Activated CD8-positive, alpha-beta memory T cell treated with anti-CD3 and anti-CD28 coated beads, Interleukin-2, amount 50 U/mL, for 48 hours (primary cell): ENCODE measurements around the gene TBL1X.

Experiments used
- DNase-seq: peaks from one replicate; pipeline ENCODE4 v3.0.0-alpha.2; 2020

Gene TBL1X

GRCh38 chrX:9677098-9677739, 212.4 kb downstream of the TBL1X start:
- no peak for DNase-seq

- DNase-seq: no peak
These were observed 213.5 kb downstream of the TBL1X start for GRCh38 chrX:9678215-9678965.

DNA sequence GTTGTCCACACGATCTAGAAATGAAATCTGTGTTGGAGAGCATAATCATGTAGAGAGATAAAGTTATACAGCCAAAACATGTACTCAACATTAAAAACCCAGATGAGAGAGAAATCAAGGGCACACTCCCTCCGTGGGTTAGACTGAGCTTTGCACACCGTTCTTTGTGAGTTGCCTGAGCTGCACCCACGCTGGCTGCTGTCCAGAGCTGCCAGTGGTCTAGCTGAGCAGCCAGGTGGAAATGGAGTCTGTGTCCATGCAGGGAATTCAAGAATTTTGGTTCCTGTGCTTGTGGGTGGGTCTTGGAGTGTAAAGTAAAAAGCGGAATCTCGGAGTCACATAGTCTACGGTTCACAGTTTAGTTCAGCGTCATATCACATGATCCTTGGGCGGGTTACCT, 216.2 kb downstream of the TBL1X start:
- no peak for DNase-seq

GRCh38 chrX:9681422-9681821, 216.6 kb downstream of the TBL1X start:
- DNase-seq: no peak

DNA sequence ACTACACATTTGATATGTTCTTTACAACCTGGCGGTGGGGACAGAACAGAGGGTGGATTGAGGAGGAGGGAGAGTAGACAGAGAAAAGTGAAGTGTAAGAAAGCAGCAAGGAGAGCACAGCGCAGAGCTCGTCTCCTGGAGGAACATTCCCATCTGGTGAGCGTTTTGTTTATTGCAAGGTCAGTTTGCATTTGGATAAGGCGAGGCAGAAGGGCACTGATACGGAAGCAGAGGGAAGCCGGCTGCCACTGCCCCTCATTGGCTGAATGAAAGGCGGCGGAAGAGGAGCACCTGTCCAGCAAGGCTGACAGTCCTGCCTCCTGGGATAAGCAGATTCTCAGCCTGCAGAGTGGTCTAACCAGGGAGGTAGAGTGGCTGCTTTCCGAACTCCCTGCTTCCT, 217.6 kb downstream of the TBL1X start:
- no peak for DNase-seq

- DNase-seq: no peak
These were observed 218.0 kb downstream of the TBL1X start for GRCh38 chrX:9682861-9683260.

GRCh38 chrX:9683350-9683749, 218.5 kb downstream of the TBL1X start:
- no peak for DNase-seq

DNA sequence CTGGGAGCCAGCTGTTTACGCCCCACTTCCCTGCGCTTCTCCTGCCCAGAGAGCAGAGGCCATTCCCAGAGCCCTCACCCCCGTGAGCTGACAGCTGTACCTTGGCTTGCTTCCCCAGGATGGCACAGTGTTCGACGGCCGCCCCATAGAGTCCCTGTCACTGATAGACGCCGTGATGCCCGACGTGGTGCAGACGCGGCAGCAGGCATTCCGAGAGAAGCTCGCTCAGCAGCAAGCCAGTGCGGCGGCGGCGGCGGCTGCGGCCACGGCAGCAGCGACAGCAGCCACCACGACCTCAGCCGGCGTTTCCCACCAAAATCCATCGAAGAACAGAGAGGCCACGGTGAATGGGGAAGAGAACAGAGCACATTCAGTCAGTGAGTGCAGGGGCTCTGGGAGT, 223.0 kb downstream of the TBL1X start:
- no peak for DNase-seq

- DNase-seq: no peak
These were observed 224.0 kb downstream of the TBL1X start for GRCh38 chrX:9688833-9689232.

- no peak for DNase-seq
These were observed 225.2 kb downstream of the TBL1X start for GRCh38 chrX:9690046-9690445.

- DNase-seq: no peak
These were observed 228.6 kb downstream of the TBL1X start for GRCh38 chrX:9693307-9694001.

- no peak for DNase-seq
These were observed 233.7 kb downstream of the TBL1X start for GRCh38 chrX:9698576-9698975.

DNA sequence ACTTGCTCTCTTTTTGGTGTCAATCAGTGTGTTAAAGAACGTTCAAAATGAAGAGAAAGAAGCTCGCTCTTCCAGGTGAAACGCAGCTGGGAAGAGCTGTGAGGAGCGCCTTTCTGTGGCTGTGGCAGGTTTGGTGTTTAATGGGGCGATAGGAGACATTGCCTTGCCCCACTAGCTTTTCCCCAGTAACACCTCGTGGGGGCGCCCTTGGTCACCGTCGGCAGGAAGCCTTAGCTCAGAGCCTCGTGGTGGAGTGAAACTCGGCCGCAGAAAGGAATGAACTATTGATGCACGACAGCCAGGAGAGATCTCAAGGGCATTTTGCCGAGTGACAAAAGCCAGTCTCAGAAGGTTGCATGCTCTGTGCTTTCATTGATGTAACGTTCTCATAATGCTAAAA, 235.7 kb downstream of the TBL1X start:
- DNase-seq: no peak

DNA sequence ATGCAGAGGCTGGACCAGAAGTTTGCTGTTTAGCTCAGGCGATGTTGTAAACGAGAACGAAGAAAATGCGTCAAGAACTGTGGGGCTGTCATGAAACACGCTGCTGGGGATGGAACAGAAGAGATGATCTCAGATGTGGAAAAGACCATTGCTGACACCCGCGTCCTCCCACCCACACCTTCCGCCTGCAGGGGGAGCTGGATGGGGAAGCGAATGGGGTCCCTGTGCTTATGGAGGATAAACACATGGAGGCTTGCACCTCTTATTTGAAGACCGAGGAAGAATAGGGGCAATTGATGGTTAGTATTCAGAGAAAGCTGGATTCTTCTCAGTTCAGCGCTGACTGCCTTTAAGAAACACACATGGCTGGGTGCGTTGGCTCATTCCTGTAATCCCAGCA, 236.9 kb downstream of the TBL1X start:
- DNase-seq: no peak

DNA sequence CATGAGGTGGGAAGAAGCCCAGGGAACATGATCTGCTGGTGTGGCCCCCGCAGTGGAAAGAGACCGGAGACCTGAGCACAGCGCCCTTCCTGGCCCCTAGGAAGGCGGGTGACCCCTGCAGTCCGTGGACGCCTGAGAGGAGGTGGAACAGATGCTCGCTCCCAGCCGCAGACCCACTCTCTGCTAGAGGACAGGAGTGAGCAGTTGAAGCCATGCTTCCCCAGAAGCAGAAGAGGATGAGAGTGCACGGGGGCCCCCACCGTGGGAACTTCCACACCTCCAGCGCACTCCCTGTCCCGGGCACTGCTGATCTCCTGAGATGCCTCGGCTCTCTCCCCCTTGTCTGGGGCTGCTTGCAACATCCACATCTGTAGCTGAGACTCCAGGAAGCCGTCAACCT, 238.5 kb downstream of the TBL1X start:
- no peak for DNase-seq

DNA sequence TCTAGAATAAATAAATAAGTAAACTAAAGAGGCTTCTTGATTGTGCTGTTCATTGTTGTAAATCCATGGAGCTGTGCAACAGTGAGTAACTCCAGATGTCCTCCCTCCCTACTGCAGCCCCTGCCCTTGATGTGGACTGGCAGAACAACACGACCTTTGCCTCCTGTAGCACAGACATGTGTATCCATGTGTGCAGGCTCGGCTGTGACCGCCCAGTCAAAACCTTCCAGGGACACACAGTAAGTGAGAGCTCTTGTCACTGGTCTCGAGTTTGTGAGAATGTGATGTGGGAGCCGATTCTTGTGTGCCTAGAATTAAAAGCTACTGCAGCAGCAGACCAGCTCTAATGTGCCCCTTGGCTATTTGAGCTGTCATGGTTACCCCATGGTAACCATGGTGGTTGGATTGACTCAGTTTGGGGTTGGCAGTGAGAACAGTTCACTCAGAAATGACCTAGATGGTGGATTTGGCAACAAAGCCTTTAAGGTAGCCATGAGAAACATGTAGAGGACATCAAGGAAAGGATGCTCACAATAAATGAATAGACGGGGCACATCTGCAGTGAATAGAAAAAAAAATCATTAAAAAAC, 240.1 kb downstream of the TBL1X start:
- DNase-seq: no peak

GRCh38 chrX:9706421-9706820, 241.6 kb downstream of the TBL1X start:
- no peak for DNase-seq

DNA sequence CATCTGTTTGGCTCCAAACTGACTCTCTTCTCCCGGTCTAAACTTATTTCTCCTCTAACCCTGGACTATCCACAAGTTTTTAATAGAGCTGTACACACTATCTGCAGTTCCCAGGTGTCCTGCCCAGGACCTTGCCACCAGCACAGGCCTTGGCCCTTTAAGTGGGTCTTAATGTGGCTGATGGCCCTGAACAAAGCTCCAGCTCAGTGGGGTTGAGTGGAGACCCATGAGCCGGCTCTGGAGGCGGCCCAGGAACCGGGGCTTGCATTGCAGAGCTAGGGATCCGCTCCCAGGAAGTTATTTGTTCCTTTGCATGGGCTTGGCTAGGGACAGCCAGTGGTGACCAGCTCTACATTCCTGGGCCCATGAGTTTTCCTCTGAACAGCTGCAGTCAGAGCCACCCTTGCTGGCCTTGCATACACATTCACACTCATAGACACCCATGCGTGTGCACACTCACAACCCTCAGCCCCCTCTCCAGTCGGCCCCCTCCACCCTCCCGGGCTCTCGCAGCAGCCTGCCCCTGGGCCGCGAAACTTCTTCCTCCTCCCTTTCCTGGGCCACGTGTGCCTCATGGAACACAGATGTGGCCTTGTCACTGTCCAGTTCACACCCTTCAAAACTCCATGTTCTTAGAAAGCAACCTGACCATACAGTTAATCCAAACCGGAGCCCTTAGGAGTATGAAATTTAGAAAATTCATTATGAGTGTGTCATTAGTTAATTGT, 242.6 kb downstream of the TBL1X start:
- DNase-seq: no peak

DNA sequence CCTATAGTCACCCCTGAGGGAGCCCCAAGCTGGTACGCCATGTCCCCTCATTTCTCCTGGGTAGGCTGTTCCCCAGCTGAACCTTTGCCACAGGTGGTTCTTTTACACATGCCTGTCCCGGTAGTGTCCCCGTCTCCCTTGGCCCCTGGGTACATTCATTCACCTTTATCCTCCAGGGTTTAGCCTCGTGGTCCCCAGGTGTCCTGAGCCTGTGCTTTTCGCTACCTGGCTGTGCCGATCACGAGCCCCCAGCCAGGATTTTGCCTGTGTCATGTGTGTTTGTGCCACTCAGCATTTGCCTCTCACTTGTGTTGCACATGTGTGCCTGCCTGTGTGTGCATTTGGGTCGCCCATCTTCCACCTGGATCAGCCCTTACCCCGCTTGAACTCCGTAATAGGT, 243.2 kb downstream of the TBL1X start:
- no peak for DNase-seq

GRCh38 chrX:9708923-9709553, 244.2 kb downstream of the TBL1X start:
- peak; percentile 87 for DNase-seq

DNA sequence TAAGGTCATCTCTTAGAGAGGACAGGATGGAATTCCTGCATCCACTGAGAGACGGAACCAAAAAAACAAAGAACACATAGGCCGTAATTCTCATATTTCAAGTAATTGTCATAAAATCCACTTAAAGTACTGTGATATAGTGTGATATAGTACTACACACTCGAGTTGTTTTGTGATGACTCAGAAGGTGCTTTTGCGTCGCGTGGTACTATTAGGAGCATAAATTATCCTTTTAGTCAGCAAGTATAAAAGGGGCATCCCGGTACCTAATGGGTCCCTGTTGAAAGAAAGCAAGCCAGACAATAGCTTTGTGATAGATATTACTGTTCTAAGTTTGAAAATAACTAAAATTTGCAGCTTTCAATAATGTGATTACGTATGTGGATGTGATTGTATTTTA, 245.5 kb downstream of the TBL1X start:
- DNase-seq: no peak

DNA sequence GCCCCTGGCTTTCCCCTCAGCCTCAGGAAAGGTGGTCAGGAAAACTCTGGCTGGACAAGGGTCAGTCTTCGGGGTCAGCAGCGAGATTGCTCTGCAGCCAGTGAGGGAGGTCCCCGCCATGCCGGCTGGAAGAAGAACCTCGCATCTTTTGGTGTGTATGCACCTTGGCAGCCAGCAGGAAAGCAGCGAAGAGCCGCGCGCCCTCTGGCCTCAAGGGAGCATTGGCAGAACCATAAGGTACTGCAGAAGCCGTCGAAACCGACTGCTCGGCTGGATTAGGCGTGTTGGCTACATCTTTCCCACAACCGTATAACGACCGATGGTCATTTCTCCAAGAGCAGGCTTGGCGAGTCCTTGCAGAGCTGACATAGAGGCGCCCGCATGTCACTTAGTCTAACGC, 252.5 kb downstream of the TBL1X start:
- no peak for DNase-seq

GRCh38 chrX:9724711-9725110, 259.9 kb downstream of the TBL1X start:
- no peak for DNase-seq
